WERI-Rb-1 (cell line): ENCODE measurements around the gene ZNF518B.

ENCODE experiments used
- DNase-seq: peaks from one replicate; pipeline ENCODE4 v3.0.0-alpha.2; 2020
- H3K27ac ChIP-seq: fragments of 250-450 bp; sonication (Bioruptor Pico); 2 replicates; pipeline ENCODE4 v1.5.1; 2020; ENCODE audit warnings: mild to moderate bottlenecking, moderate library complexity
- H3K27me3 ChIP-seq: fragments of 250-450 bp; sonication (Bioruptor Pico); 2 replicates; pipeline ENCODE4 v1.5.1; 2021; ENCODE audit warnings: mild to moderate bottlenecking, low read depth, moderate library complexity; ENCODE audit not compliant: insufficient read depth, severe bottlenecking
- H3K36me3 ChIP-seq: fragments of 250-450 bp; sonication (Bioruptor Pico); 2 replicates; pipeline ENCODE4 v1.5.1; 2020; ENCODE audit warnings: mild to moderate bottlenecking, moderate library complexity
- H3K4me3 ChIP-seq: 2 replicates; pipeline ENCODE4 v1.5.1; 2011; ENCODE audit warnings: low read depth, mild to moderate bottlenecking, control low read depth, low read length
- H3K9me3 ChIP-seq: fragments of 250-450 bp; sonication (Bioruptor Pico); 2 replicates; pipeline ENCODE4 v1.5.1; 2021; ENCODE audit warnings: mild to moderate bottlenecking, moderate library complexity; ENCODE audit not compliant: severe bottlenecking
- TF ChIP-seq, protein P1 (sequence below): IDR thresholded peaks from 2 replicates; pipeline ENCODE4 v1.5.1; 2011; ENCODE audit warnings: low read depth, mild to moderate bottlenecking, control low read depth, inconsistent platforms, low read length

ZNF518B gene, protein sequence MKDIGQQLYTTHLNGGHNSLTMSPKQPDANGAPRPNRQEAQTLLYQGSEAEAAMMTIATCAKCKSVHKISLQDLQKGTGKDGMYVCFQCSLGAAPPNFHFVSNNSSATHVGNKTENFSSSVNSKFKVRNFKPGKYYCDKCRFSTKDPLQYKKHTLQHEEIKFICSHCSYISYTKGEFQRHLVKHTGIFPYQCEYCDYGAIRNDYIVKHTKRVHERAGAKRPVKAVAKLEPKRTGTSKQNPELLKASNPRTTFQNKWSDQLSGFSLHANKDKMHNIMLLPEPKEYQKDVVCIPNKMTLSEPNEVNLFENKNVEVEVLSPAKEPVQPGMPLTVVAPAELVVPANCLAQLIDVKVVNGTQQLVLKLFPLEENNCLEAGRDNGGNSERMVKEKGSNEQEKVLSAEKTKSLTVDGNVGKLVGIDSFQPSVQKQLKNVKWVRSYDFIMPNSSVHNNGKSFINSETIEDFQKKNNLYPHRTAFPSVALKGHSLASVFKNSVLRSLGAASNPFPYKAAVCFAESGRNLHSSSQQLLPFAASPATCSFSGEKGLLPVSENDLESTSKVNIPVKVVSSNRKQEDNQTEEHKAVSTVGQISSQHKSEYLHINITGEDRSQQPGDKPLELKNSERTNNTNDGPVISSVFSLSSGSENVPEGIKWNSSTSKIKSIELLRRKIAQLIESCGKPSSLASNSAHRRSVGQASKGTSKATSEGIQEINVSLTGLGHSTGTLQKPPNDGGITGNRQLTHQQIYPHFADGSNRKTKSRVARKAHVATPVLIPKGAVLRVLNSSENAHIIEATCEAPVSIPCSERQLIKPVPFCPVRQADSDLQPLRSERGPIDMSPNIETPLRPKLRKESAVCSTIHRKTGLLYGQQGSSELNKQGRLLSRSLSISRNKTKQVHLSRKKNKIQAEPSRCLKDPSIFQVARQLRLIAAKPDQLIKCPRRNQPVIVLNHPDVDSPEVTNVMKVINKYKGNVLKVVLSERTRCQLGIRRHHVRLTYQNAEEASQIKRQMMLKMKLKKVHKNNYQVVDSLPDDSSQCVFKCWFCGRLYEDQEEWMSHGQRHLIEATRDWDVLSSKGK

DNA sequence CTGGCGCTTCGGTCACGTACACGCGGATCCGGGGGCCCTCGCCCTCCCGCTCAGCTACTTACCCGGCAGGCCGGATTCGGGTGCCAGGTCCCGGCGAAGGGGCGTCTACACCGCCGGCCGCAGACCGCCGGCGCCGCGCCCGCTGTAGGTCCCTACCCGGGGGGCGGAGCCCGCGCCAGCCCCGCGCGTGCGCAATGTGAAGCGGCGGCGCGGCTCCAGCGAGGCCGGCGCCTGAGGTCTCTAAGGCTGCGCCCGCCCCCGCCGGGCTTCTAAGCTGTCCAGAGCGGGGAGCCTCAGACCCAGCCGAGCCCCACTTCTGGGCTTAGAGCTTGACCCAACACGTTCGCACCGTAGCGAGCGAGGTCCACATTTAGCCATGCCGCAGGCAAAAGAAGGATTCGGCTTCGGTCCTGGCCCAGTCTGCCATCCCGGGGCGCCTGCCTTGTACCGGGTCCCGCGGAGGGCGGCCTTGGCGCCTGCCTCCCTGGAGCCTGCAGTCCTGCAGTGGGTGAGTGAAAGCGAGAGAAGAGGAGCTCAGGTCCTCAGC, at the start of gene ZNF518B:
ZNF518B (minus strand) TSS at position 172 of the 547 bp plus-strand sequence. CDS start 11,098 bp downstream, outside the sequence.
- Histone ChIP-seq H3K36me3 (peaks cover 30% of the 10 kb centered on the region), H3K4me3 (peak within 1 kb of the TSS; percentile 23), H3K27me3 (no peaks in the 10 kb centered on the region), H3K27ac (peak within 1 kb of the TSS; percentile 55), H3K9me3 (peaks cover 28% of the 10 kb centered on the region)
- peak; percentile 59 for DNase-seq
- TF ChIP-seq, protein P1, sequence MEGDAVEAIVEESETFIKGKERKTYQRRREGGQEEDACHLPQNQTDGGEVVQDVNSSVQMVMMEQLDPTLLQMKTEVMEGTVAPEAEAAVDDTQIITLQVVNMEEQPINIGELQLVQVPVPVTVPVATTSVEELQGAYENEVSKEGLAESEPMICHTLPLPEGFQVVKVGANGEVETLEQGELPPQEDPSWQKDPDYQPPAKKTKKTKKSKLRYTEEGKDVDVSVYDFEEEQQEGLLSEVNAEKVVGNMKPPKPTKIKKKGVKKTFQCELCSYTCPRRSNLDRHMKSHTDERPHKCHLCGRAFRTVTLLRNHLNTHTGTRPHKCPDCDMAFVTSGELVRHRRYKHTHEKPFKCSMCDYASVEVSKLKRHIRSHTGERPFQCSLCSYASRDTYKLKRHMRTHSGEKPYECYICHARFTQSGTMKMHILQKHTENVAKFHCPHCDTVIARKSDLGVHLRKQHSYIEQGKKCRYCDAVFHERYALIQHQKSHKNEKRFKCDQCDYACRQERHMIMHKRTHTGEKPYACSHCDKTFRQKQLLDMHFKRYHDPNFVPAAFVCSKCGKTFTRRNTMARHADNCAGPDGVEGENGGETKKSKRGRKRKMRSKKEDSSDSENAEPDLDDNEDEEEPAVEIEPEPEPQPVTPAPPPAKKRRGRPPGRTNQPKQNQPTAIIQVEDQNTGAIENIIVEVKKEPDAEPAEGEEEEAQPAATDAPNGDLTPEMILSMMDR, result no peak

GRCh38 chr4:10506077-10506476, 48.9 kb upstream of the ZNF518B start:
- no peak for DNase-seq
- TF ChIP-seq, protein P1, result no peak
- H3K9me3 ChIP-seq, result peaks cover 2% of the 10 kb centered on the region
- H3K4me3 ChIP-seq, result no peak overlapping the region
- no peaks in the 10 kb centered on the region for H3K36me3 ChIP-seq
- H3K27me3 ChIP-seq, result no peaks in the 10 kb centered on the region
- no peak overlapping the region for H3K27ac ChIP-seq

- no peak for DNase-seq
- H3K27ac ChIP-seq, result no peak overlapping the region
- no peak overlapping the region for H3K4me3 ChIP-seq
- H3K27me3 ChIP-seq, result no peaks in the 10 kb centered on the region
- TF ChIP-seq, protein P1, result no peak
- no peaks in the 10 kb centered on the region for H3K36me3 ChIP-seq
- H3K9me3 ChIP-seq, result peaks cover 2% of the 10 kb centered on the region
Observed at GRCh38 chr4:10504570-10505179, 47.4 kb upstream of the ZNF518B start.

DNA sequence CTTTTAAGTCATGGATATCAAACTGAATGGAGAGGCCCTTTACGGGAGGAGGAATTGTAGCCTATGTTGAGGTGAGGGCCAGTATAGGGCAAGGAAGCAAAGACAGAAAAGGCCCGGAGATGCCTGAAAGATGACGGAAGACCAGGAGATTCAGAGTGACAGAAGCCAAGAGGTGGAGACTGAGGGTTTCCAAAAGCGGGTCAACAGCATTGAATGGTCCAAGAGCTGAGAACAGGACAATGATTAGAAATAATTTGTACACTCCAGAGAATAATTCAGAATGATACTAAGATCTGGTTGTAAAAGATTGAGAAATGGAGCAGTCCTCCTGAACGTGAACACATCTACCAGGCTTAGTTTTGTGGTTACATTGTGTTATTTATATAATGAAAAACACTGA, 45.5 kb upstream of the ZNF518B start:
- peaks cover 2% of the 10 kb centered on the region for H3K9me3 ChIP-seq

GRCh38 chr4:10500776-10501175, 43.5 kb upstream of the ZNF518B start:
- Histone ChIP-seq H3K27me3 (no peaks in the 10 kb centered on the region), H3K36me3 (no peaks in the 10 kb centered on the region), H3K4me3 (no peak overlapping the region), H3K9me3 (peaks cover 2% of the 10 kb centered on the region), H3K27ac (no peak overlapping the region)
- DNase-seq, result no peak
- TF ChIP-seq, protein P1, result no peak

More for the DNA sequence above, 45.5 kb upstream of the ZNF518B start:
- H3K27me3 ChIP-seq, result no peaks in the 10 kb centered on the region
- no peak for DNase-seq
- TF ChIP-seq, protein P1, result no peak
- no peak overlapping the region for H3K4me3 ChIP-seq
- H3K36me3 ChIP-seq, result no peaks in the 10 kb centered on the region
- peak overlapping the region; percentile 24; the same call in 1 of the 2 replicates for H3K27ac ChIP-seq
